Coronary artery (tissue), 2 donors: ENCODE measurements around the gene PCNT.

Experiments used
- DNase-seq: peaks from one replicate; pipeline ENCODE4 v3.0.0-alpha.2; 2017; ENCODE audit warnings: low spot score
- H3K27ac ChIP-seq, 2 donors: fragments of 200-600 bp; sonication (generic); one replicate each; pipeline ENCODE4 v1.5.1; 2016 to 2019
- H3K4me3 ChIP-seq: fragments of 200-600 bp; sonication (generic); 2 replicates; pipeline ENCODE4 v1.5.1; 2016; ENCODE audit warnings: mild to moderate bottlenecking, moderate library complexity
- CTCF ChIP-seq: fragments of 200-600 bp; sonication (generic); IDR thresholded peaks from one replicate; pipeline ENCODE4 v1.5.1; 2019; ENCODE audit warnings: antibody characterized with exemption

PCNT gene

GRCh38 chr21:46323710-46324389 lies at the start of gene PCNT, which contains the start of gene C21orf58:
Gene PCNT, plus strand, starts transcription at chr21:46324156. Its CDS starts 73 bp downstream, at chr21:46324229.
Gene C21orf58, minus strand, starts transcription at chr21:46323870. Its CDS starts 1,132 bp downstream, at chr21:46322738.
- H3K4me3 ChIP-seq, result peak within 1 kb of the TSS; percentile 85
- TF ChIP-seq CTCF, result no peak
- DNase-seq, result peak; percentile 97
- peak within 1 kb of the TSS; percentile 91 to 97 for H3K27ac ChIP-seq

GRCh38 chr21:46274797-46275390 lies 49.1 kb upstream of the PCNT start:
- no peak for TF ChIP-seq CTCF
- DNase-seq, result no peak
- Histone ChIP-seq H3K4me3 (no peak overlapping the region), H3K27ac (no peak overlapping the region)

- Histone ChIP-seq H3K4me3 (peak overlapping the region; percentile 18), H3K27ac (no peak overlapping the region)
- no peak for DNase-seq
- no peak for TF ChIP-seq CTCF
Measured at GRCh38 chr21:46284077-46284644, 39.8 kb upstream of the PCNT start.

- Histone ChIP-seq H3K27ac (no peak overlapping the region), H3K4me3 (peak overlapping the region; percentile 91)
- no peak for TF ChIP-seq CTCF
- no peak for DNase-seq
Measured at GRCh38 chr21:46284733-46285132, 39.2 kb upstream of the PCNT start.

- Histone ChIP-seq H3K4me3 (peak within 1 kb of the TSS; percentile 91), H3K27ac (peak within 1 kb of the TSS; percentile 78 to 94)
- TF ChIP-seq CTCF, result no peak
- no peak for DNase-seq
Measured at GRCh38 chr21:46285206-46285661, 38.7 kb upstream of the PCNT start, which contains the start of gene MCM3AP. Gene MCM3AP, minus strand, starts transcription at chr21:46285611. Its CDS starts 325 bp downstream, at chr21:46285286.

GRCh38 chr21:46285761-46286647 lies 38.0 kb upstream of the PCNT start, which contains the start of gene YBEY:
Gene YBEY, plus strand, starts transcription at chr21:46286342. Its CDS starts 572 bp downstream, at chr21:46286914.
- H3K4me3 ChIP-seq, result peak within 1 kb of the TSS; percentile 91
- DNase-seq, result peak; percentile 94
- TF ChIP-seq CTCF, result no peak
- peak within 1 kb of the TSS; percentile 78 to 94 for H3K27ac ChIP-seq
